Mesenchymal stem cell (in vitro differentiated cells and primary cell): ENCODE data around the gene PHLPP2. TPM values are rescaled to one million over a fixed set of nuclear protein-coding genes. Genes with fewer than 3 reads are reported as not detected.

Experiments used
- DNase-seq: peaks from one replicate; pipeline ENCODE4 v3.0.0-alpha.2; 2013
- H2AFZ ChIP-seq: one replicate; pipeline ENCODE4 v1.6.1; 2013; ENCODE audit warnings: low read depth, mild to moderate bottlenecking, control low read depth, inconsistent platforms, low read length, moderate library complexity
- H2AK5ac ChIP-seq: 2 replicates; pipeline ENCODE4 v1.6.1; 2013; ENCODE audit warnings: low read length, moderate library complexity, mild to moderate bottlenecking, inconsistent platforms; ENCODE audit not compliant: severe bottlenecking
- H2BK120ac ChIP-seq: one replicate; pipeline ENCODE4 v1.6.1; 2013; ENCODE audit warnings: low read depth, mild to moderate bottlenecking, inconsistent platforms, low read length, moderate library complexity
- H2BK12ac ChIP-seq, 2 experiments: one replicate each; pipeline ENCODE4 v1.6.1; 2013; ENCODE audit warnings: inconsistent platforms in 2 of 2, low read length in 2 of 2, mild to moderate bottlenecking in 2 of 2, moderate library complexity in 2 of 2, control low read depth in 1 of 2
- H2BK15ac ChIP-seq: one replicate; pipeline ENCODE4 v1.6.1; 2013; ENCODE audit warnings: mild to moderate bottlenecking, low read depth, inconsistent platforms; ENCODE audit not compliant: poor library complexity, severe bottlenecking
- H2BK5ac ChIP-seq: 2 replicates; pipeline ENCODE4 v1.6.1; 2013; ENCODE audit warnings: low read depth, mild to moderate bottlenecking, low read length, control low read depth, inconsistent platforms; ENCODE audit not compliant: poor library complexity, severe bottlenecking
- H3K14ac ChIP-seq, 2 experiments: one replicate each; pipeline ENCODE4 v1.6.1; 2013; ENCODE audit warnings: inconsistent platforms in 2 of 2, low read length in 2 of 2, control low read depth in 1 of 2, mild to moderate bottlenecking in 1 of 2, moderate library complexity in 1 of 2
- H3K18ac ChIP-seq, 2 experiments: one replicate each; pipeline ENCODE4 v1.6.1; 2013; ENCODE audit warnings: inconsistent platforms in 2 of 2, low read length in 2 of 2, control low read depth in 1 of 2, low read depth in 1 of 2, mild to moderate bottlenecking in 1 of 2
- H3K23ac ChIP-seq, 2 experiments: one replicate each; pipeline ENCODE4 v1.6.1; 2013; ENCODE audit warnings: inconsistent platforms in 2 of 2, low read length in 2 of 2, mild to moderate bottlenecking in 2 of 2, moderate library complexity in 2 of 2, control low read depth in 1 of 2
- H3K27ac ChIP-seq: 2 replicates; pipeline ENCODE4 v1.5.1; 2013; ENCODE audit warnings: mild to moderate bottlenecking, moderate library complexity, low read length, control low read depth, inconsistent platforms; ENCODE audit not compliant: poor library complexity, severe bottlenecking
- H3K27me3 ChIP-seq, 2 experiments: 2 replicates each; pipeline versions ENCODE4 v1.6.1 to v1.7.0; 2013; ENCODE audit warnings: low read length in 2 of 2, mild to moderate bottlenecking in 2 of 2, moderate library complexity in 2 of 2, control low read depth in 1 of 2, inconsistent platforms in 1 of 2; ENCODE audit not compliant: control insufficient read depth in 1 of 2, insufficient read depth in 1 of 2
- H3K36me3 ChIP-seq, 2 experiments: 2 replicates each; pipeline versions ENCODE4 v1.6.1 to v1.7.0; 2013; ENCODE audit warnings: low read length in 2 of 2, control low read depth in 1 of 2, inconsistent platforms in 1 of 2, low read depth in 1 of 2, mild to moderate bottlenecking in 1 of 2; ENCODE audit not compliant: insufficient read depth in 2 of 2, control insufficient read depth in 1 of 2
- H3K4ac ChIP-seq, 2 experiments: one replicate each; pipeline ENCODE4 v1.6.1; 2013; ENCODE audit warnings: inconsistent platforms in 2 of 2, low read length in 2 of 2, mild to moderate bottlenecking in 2 of 2, moderate library complexity in 2 of 2, control low read depth in 1 of 2, low read depth in 1 of 2
- H3K4me1 ChIP-seq: 2 replicates; pipeline ENCODE4 v1.6.1; 2013; ENCODE audit warnings: low read depth, low read length, control low read depth; ENCODE audit not compliant: control insufficient read depth, insufficient read depth
- H3K4me2 ChIP-seq: 2 replicates; pipeline ENCODE4 v1.6.1; 2013; ENCODE audit warnings: low read length, mild to moderate bottlenecking, inconsistent platforms; ENCODE audit not compliant: poor library complexity, severe bottlenecking
- H3K4me3 ChIP-seq, 2 experiments: 2 replicates each; pipeline versions ENCODE4 v1.5.1 to v1.7.0; 2013; ENCODE audit warnings: low read length in 2 of 2, mild to moderate bottlenecking in 2 of 2, control low read depth in 1 of 2, low read depth in 1 of 2; ENCODE audit not compliant: insufficient read depth in 1 of 2
- H3K79me1 ChIP-seq: replicated peaks from 2 replicates; pipeline ENCODE4 v1.6.1; 2013; ENCODE audit warnings: mild to moderate bottlenecking, control low read depth, low read length, inconsistent platforms; ENCODE audit not compliant: poor library complexity, severe bottlenecking
- H3K9ac ChIP-seq: 2 replicates; pipeline ENCODE4 v1.7.0; 2013; ENCODE audit warnings: mild to moderate bottlenecking, low read length, moderate library complexity
- H3K9me3 ChIP-seq: 2 replicates; pipeline ENCODE4 v1.7.0; 2013; ENCODE audit warnings: mild to moderate bottlenecking, low read length; ENCODE audit not compliant: control insufficient read depth
- H4K8ac ChIP-seq: one replicate; pipeline ENCODE4 v1.6.1; 2013; ENCODE audit warnings: inconsistent platforms, mild to moderate bottlenecking, low read length, moderate library complexity
- H4K91ac ChIP-seq: one replicate; pipeline ENCODE4 v1.6.1; 2013; ENCODE audit warnings: mild to moderate bottlenecking, low read length, inconsistent platforms
- WGBS: methylation state at CpG from one replicate; pipeline ENCODE4 v1.1.7; 2013; ENCODE audit warnings: mixed read lengths; 5-methylcytosine and 5-hydroxymethylcytosine counted together
- polyA plus RNA-seq, 2 experiments: library from polyadenylated mRNA; stranded (reverse); fragments of 200-250 nt; gene quantifications; one replicate each; pipeline ENCODE4 v1.2.3, GENCODE V29; 2013

Gene PHLPP2, protein sequence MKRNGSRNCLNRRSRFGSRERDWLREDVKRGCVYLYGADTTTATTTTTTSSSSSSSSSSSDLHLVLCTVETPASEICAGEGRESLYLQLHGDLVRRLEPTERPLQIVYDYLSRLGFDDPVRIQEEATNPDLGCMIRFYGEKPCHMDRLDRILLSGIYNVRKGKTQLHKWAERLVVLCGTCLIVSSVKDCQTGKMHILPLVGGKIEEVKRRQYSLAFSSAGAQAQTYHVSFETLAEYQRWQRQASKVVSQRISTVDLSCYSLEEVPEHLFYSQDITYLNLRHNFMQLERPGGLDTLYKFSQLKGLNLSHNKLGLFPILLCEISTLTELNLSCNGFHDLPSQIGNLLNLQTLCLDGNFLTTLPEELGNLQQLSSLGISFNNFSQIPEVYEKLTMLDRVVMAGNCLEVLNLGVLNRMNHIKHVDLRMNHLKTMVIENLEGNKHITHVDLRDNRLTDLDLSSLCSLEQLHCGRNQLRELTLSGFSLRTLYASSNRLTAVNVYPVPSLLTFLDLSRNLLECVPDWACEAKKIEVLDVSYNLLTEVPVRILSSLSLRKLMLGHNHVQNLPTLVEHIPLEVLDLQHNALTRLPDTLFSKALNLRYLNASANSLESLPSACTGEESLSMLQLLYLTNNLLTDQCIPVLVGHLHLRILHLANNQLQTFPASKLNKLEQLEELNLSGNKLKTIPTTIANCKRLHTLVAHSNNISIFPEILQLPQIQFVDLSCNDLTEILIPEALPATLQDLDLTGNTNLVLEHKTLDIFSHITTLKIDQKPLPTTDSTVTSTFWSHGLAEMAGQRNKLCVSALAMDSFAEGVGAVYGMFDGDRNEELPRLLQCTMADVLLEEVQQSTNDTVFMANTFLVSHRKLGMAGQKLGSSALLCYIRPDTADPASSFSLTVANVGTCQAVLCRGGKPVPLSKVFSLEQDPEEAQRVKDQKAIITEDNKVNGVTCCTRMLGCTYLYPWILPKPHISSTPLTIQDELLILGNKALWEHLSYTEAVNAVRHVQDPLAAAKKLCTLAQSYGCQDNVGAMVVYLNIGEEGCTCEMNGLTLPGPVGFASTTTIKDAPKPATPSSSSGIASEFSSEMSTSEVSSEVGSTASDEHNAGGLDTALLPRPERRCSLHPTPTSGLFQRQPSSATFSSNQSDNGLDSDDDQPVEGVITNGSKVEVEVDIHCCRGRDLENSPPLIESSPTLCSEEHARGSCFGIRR (N-terminal part only)
- polyA plus RNA-seq (2013, experiment 1 of 2), result 3.2 TPM
- polyA plus RNA-seq (2013, experiment 2 of 2), result 3.7 TPM

DNA sequence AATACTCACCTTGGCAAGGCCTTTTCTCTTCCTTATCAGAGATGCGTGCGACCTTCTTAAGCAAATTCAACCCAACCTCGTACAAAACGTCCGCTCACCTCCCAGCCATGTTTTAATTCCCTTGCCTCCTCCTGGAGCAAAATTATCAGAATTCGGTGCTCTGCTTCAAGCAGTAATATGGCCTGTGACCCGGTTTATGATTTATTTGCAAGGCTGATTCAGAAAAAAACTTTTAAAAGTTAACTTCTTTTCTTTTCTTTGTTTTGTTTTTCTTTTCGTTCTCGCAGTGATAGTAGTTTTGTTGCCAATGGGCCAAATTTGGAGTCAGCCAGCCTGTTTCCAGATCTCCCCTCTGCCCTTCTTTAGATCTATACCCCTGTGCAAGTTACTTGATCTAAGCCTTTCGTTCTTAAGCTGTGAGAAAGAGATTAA lies at the start of gene PHLPP2:
TSS of gene PHLPP2 (minus strand) at position 382 of the 432 bp plus-strand sequence. CDS start 9,906 bp downstream, outside the sequence.
- 25% methylated on average over 7 of the region's 10 CpGs for WGBS
- Histone ChIP-seq H3K27ac (no peak within 1 kb of the TSS), H3K4me2 (peak within 1 kb of the TSS; percentile 100), H3K27me3 (no peaks in the 10 kb centered on the region), H3K23ac (peak within 1 kb of the TSS in 1 of 2 experiments; percentile 52), H3K4ac (peak within 1 kb of the TSS in 1 of 2 experiments; percentile 79), H3K36me3 (peaks cover 3 to 6% of the 10 kb centered on the region in 2 experiments), H3K9me3 (no peaks in the 10 kb centered on the region), H3K14ac (peak within 1 kb of the TSS in 1 of 2 experiments; percentile 71), H3K79me1 (peaks cover 5% of the 10 kb centered on the region), H4K91ac (peak within 1 kb of the TSS; percentile 61), H2AFZ (peak within 1 kb of the TSS; percentile 97), H2BK5ac (peak within 1 kb of the TSS; percentile 8), H2BK120ac (no peak within 1 kb of the TSS), H3K4me1 (peaks cover 8% of the 10 kb centered on the region), H3K4me3 (peak within 1 kb of the TSS; percentile 82 to 96), H2BK12ac (no peak within 1 kb of the TSS), H3K9ac (peak within 1 kb of the TSS; percentile 87), H2AK5ac (no peak within 1 kb of the TSS), H4K8ac (peak within 1 kb of the TSS; percentile 82), H2BK15ac (no peak within 1 kb of the TSS), H3K18ac (peak within 1 kb of the TSS; percentile 88 to 95)
- no peak for DNase-seq

DNA sequence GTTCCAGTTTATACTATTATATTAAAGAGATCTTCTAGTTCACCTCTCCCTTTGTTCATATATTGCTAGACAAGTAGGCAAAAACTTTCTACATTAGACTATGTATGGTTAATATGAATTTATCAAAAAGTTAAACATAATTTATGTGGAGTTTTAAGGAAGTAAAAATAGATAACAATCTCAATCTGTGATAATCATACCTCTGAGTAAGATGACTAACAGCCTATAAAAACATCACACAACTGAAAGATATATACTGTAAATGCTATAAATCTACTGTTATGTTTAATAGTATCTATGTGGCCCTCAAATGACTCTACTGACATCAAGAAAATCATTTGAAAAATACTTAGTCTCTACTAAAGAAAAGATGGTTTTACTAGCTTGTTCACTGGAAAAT lies 47.1 kb upstream of the PHLPP2 start:
- Histone ChIP-seq H3K4me2 (no peak overlapping the region), H3K9me3 (no peaks in the 10 kb centered on the region), H3K23ac (no peak overlapping the region), H4K91ac (no peak overlapping the region), H2AK5ac (no peak overlapping the region), H2BK15ac (no peak overlapping the region), H2BK5ac (no peak overlapping the region), H2BK12ac (no peak overlapping the region), H2BK120ac (no peak overlapping the region), H3K79me1 (peaks cover 19% of the 10 kb centered on the region), H4K8ac (no peak overlapping the region), H3K14ac (no peak overlapping the region), H3K9ac (no peak overlapping the region), H3K4me3 (no peak overlapping the region), H3K36me3 (peaks cover 18 to 71% of the 10 kb centered on the region in 2 experiments), H2AFZ (no peak overlapping the region), H3K4ac (no peak overlapping the region), H3K18ac (no peak overlapping the region), H3K4me1 (peaks cover 3% of the 10 kb centered on the region), H3K27ac (no peak overlapping the region), H3K27me3 (no peaks in the 10 kb centered on the region)
- DNase-seq, result no peak

DNA sequence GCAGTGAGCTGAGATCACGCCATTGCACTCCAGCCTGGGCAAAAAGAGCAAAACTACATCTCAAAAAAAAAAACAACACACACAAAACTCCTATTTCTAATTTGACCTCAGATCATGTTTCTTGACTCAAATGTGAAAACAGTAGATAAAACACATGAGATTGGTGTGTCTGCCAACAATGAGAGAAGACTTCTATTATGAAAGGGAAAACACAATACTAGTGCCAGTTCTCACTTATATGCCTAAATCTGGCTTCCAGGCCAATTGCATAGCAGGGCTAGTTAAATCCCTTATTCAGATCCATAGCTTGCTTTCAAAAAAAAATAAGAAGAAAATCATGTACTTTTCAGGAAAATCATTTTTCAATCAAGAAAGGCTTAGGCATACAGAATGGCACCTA lies 44.7 kb upstream of the PHLPP2 start:
- no peak overlapping the region for H2BK15ac ChIP-seq
- H3K23ac ChIP-seq, result no peak overlapping the region
- H3K4ac ChIP-seq, result no peak overlapping the region
- H3K4me1 ChIP-seq, result peaks cover 3% of the 10 kb centered on the region
- no peak overlapping the region for H2BK120ac ChIP-seq
- no peak for DNase-seq
- H3K4me2 ChIP-seq, result no peak overlapping the region
- H2AK5ac ChIP-seq, result no peak overlapping the region
- no peak overlapping the region for H2BK12ac ChIP-seq
- peaks cover 18 to 71% of the 10 kb centered on the region in 2 experiments for H3K36me3 ChIP-seq
- no peaks in the 10 kb centered on the region for H3K27me3 ChIP-seq
- no peak overlapping the region for H4K91ac ChIP-seq
- H3K18ac ChIP-seq, result no peak overlapping the region
- no CpG with 5 or more reads among the region's 1 CpG for WGBS
- H3K79me1 ChIP-seq, result peaks cover 19% of the 10 kb centered on the region
- no peak overlapping the region for H3K27ac ChIP-seq
- H2BK5ac ChIP-seq, result no peak overlapping the region
- no peak overlapping the region for H3K9ac ChIP-seq
- H3K9me3 ChIP-seq, result no peaks in the 10 kb centered on the region
- H3K14ac ChIP-seq, result no peak overlapping the region
- no peak overlapping the region for H2AFZ ChIP-seq
- H3K4me3 ChIP-seq, result no peak overlapping the region
- no peak overlapping the region for H4K8ac ChIP-seq
